Measurements from ENCODE around the gene AXL. TPM values are rescaled to one million over a fixed set of nuclear protein-coding genes. Genes with fewer than 3 reads are reported as not detected.

AXL gene
- total and polyA plus RNA-seq, 4 donors = 23.7 to 44.1 (median 25.6) TPM

DNA sequence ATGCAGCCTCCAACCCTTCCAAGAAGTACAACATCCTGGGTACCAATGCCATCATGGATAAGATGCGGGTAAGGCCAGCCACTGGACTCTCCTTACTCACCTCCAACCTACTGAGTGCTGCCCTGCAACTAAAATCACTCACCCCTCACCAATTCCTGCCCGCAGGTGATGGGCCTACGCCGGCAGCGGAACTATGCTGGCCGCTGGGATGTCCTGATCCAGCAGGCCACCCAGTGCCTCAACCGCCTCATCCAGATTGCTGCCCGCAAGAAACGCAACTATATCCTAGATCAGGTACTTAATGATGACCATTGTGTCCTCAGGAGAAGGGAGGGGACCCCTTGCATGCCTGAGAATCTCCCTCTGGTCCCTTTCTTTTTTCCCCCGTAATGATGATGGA is 75.4 kb downstream of the AXL start:
- Histone ChIP-seq H3K4me1 (ENCODE audit: control insufficient read depth, insufficient read depth, low read length) (peaks cover 9% of the 10 kb centered on the region), H3K27me3 (ENCODE audit: control insufficient read depth, insufficient read depth, low read length) (no peaks in the 10 kb centered on the region), H3K9me3 (ENCODE audit: control insufficient read depth, insufficient read depth, low read length) (no peaks in the 10 kb centered on the region), H3K36me3 (ENCODE audit: control insufficient read depth, insufficient read depth, low read length) (peaks cover 77% of the 10 kb centered on the region), H3K27ac (ENCODE audit: low read depth, low read length) (no peak overlapping the region), H3K4me3 (ENCODE audit: low read depth, low read length) (no peak overlapping the region)
- WGBS (ENCODE audit: insufficient coverage) = 94% methylated on average over 9 of the region's 10 CpGs
- DNase-seq (ENCODE audit: low read depth in 4 of 6, low spot score in 6 of 6) = no peak

DNA sequence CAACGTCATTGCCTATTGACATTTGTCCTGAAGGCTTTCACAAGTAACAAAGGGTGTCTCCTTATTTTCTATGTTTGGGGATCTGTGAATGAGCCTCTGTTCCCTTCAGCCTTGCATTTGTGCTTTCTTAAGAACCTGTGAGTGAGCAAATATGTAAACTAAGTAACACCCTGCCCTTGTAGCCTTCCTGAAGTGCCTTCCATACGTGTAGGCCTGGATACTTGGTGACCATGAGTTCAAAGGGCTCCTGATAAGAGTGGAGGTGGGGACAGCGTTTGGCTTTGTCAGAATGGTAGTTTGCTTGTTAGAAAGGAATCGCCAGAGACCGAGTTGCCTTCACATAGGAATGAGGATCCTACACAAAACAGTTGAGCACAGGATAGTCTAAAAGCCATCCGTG is 76.5 kb downstream of the AXL start:
- Histone ChIP-seq H3K36me3 (ENCODE audit: control insufficient read depth, insufficient read depth, low read length) (peaks cover 78% of the 10 kb centered on the region), H3K27ac (ENCODE audit: low read depth, low read length) (no peak overlapping the region)

DNA sequence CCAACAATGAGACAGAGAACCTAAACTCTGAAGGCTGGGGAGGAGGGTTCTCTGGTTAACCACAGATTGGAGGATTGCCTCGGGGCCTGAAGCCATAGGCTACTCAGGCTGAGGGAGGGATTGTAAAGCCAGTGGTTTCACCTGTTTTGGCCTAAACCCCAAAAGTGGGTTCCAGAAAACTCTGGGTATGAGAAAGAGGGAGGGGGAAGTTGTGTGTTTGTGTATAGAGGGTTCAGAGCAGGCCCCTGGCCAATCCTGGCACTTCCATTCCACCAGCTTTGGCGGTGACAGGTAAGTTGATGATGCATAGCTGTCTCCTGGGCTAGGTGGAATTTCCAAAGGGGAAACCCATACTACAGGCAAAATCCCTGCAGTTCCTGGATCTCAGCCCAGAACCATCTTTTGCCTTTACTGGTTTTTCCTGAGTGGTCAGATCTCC is 77.4 kb downstream of the AXL start:
- WGBS (ENCODE audit: insufficient coverage) = 95% methylated on average over 2 of the region's 2 CpGs
- Histone ChIP-seq H3K36me3 (ENCODE audit: control insufficient read depth, insufficient read depth, low read length) (peaks cover 83% of the 10 kb centered on the region), H3K27ac (ENCODE audit: low read depth, low read length) (no peak overlapping the region), H3K4me1 (ENCODE audit: control insufficient read depth, insufficient read depth, low read length) (peaks cover 12% of the 10 kb centered on the region), H3K4me3 (ENCODE audit: low read depth, low read length) (no peak overlapping the region), H3K27me3 (ENCODE audit: control insufficient read depth, insufficient read depth, low read length) (no peaks in the 10 kb centered on the region), H3K9me3 (ENCODE audit: control insufficient read depth, insufficient read depth, low read length) (no peaks in the 10 kb centered on the region)
- no peak for DNase-seq (ENCODE audit: low read depth in 4 of 6, low spot score in 6 of 6)

More for the DNA sequence above, 76.5 kb downstream of the AXL start:
- Histone ChIP-seq H3K4me1 (ENCODE audit: control insufficient read depth, insufficient read depth, low read length) (peaks cover 12% of the 10 kb centered on the region), H3K4me3 (ENCODE audit: low read depth, low read length) (no peak overlapping the region), H3K27me3 (ENCODE audit: control insufficient read depth, insufficient read depth, low read length) (no peaks in the 10 kb centered on the region), H3K9me3 (ENCODE audit: control insufficient read depth, insufficient read depth, low read length) (no peaks in the 10 kb centered on the region)
- WGBS (ENCODE audit: insufficient coverage) = 70% methylated on average over 6 of the region's 6 CpGs
- no peak for DNase-seq (ENCODE audit: low read depth in 4 of 6, low spot score in 6 of 6)

DNA sequence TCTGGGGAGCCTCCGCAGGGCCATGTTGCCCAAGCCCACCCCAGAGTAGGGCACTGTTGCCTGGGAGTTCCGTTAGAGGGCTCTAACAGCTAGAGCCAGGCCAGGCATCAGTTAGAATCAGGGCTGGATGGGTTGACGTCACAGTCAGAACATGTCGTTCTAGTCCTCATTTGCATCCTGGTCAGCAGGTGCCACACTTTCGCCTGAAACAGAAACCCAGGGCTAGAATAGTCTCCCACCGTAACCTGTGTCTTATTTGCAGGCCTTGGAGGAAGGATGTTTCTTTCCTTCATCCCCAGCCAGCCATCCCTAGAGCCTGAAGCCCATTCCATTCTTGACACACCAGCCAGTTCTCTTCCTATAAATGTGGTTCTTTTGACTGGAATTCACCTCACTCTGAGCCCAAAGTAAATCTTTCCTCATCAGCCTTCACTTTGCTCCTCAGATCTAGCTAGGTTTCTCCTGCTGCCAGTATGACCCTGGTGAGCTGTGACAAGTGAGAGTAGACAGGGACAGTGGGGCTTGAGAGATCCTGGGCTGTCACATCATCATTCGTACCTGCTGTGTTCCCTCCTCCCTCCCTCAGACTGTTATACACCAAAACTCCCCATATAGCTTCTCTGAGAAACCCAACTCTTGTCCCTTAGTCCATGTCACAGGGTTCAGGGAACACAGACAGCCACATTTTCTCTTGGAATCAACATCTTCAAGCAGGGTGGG is 78.8 kb downstream of the AXL start:
- WGBS (ENCODE audit: insufficient coverage) = 71% methylated on average over 6 of the region's 7 CpGs
- no peak for DNase-seq (ENCODE audit: low read depth in 4 of 6, low spot score in 6 of 6)
- Histone ChIP-seq H3K9me3 (ENCODE audit: control insufficient read depth, insufficient read depth, low read length) (no peaks in the 10 kb centered on the region), H3K27me3 (ENCODE audit: control insufficient read depth, insufficient read depth, low read length) (no peaks in the 10 kb centered on the region), H3K4me3 (ENCODE audit: low read depth, low read length) (no peak overlapping the region), H3K4me1 (ENCODE audit: control insufficient read depth, insufficient read depth, low read length) (peaks cover 12% of the 10 kb centered on the region), H3K27ac (ENCODE audit: low read depth, low read length) (peak overlapping the region; percentile 43), H3K36me3 (ENCODE audit: control insufficient read depth, insufficient read depth, low read length) (peaks cover 83% of the 10 kb centered on the region)

DNA sequence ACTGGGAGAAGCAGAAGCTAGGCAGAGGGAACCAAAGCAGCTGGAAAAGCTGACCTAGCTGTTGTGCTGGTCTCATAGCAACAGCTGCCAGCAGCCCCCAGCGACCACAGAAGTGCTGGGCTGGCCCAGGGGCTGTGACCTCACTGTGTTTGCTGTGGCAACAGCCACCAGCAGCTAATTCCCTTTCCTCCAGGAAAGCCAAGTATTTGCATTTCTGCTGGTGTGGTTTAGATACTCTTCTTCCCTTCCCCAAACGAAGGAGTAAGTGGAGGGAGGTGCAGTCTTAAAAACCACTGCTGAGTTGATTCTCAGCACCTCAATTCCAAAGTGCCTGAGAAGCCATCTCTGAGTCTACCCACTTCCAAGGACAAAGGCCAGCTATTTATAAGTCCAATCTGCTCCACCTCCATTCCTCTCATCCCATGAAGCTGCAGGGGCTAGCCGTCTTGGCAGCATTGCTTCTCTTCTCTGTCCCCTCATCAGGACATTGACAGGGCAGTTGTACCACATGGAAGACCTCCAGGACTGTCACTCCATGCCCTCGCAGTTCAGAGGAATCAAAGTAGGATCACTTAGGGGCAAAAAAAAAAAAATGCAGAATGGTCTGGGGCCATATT is 79.4 kb downstream of the AXL start:
- H3K27ac ChIP-seq (ENCODE audit: low read depth, low read length) = peak overlapping the region; percentile 43
- H3K9me3 ChIP-seq (ENCODE audit: control insufficient read depth, insufficient read depth, low read length) = no peaks in the 10 kb centered on the region
- peak in 2 of 6 donors; percentile 33 to 64 for DNase-seq (ENCODE audit: low read depth in 4 of 6, low spot score in 6 of 6)
- H3K4me3 ChIP-seq (ENCODE audit: low read depth, low read length) = no peak overlapping the region
- WGBS (ENCODE audit: insufficient coverage) = 35% methylated on average over 2 of the region's 4 CpGs
- H3K4me1 ChIP-seq (ENCODE audit: control insufficient read depth, insufficient read depth, low read length) = peaks cover 12% of the 10 kb centered on the region
- H3K36me3 ChIP-seq (ENCODE audit: control insufficient read depth, insufficient read depth, low read length) = peaks cover 86% of the 10 kb centered on the region
- no peaks in the 10 kb centered on the region for H3K27me3 ChIP-seq (ENCODE audit: control insufficient read depth, insufficient read depth, low read length)

DNA sequence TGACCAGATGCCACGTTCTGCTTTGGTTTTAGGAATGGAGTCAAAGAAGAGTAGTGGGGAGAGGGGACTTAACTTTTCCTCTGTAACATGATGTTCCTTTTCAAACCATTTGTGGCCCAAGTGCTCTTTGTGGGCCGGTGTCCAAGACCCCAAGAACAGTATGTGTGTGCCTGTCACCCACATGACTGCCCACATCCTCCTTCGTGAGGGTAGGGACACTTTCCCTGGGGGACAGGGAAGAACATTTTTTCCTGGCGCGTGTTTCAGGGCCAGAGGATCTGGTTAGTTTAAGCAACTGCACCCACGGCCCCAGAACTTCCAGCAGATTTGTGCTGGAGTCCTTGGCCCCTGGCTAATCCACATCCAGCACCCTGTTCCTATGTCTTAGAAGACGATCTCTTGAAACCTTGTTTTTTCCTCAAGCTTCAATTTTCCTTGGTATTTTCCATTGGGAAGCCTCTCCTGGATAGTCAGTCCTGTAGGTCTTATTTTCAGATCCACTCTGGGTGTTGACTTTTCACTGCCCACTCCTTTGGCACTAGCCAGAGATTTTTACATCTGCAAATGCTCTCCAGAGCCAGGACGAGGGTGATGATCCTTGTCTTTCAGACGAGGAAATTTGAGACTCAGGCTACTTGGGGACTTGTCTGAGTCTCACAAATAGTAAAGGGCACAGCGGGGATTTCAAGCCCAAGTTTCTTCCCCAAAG is 80.2 kb downstream of the AXL start:
- no peak for DNase-seq (ENCODE audit: low read depth in 4 of 6, low spot score in 6 of 6)
- Histone ChIP-seq H3K27ac (ENCODE audit: low read depth, low read length) (no peak overlapping the region), H3K4me3 (ENCODE audit: low read depth, low read length) (no peak overlapping the region), H3K27me3 (ENCODE audit: control insufficient read depth, insufficient read depth, low read length) (no peaks in the 10 kb centered on the region), H3K4me1 (ENCODE audit: control insufficient read depth, insufficient read depth, low read length) (peaks cover 12% of the 10 kb centered on the region), H3K36me3 (ENCODE audit: control insufficient read depth, insufficient read depth, low read length) (peaks cover 86% of the 10 kb centered on the region), H3K9me3 (ENCODE audit: control insufficient read depth, insufficient read depth, low read length) (no peaks in the 10 kb centered on the region)
- WGBS (ENCODE audit: insufficient coverage) = 87% methylated on average over 9 of the region's 10 CpGs

DNA sequence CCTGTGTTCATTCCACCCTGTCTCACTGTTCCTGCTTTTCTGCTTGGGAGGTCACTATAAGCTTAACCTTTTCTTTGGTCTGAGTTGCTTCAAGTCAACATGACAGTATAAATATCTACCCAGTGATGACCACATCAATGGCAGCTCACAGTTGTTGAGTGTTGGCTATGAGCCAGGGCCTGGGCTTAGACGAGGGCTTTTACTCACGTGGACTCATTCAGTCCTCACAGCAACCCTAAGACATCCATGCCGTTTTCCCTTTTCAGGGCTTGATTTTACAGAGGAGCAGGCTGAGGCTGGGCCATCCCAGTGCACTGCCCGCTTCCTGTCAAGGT is 80.7 kb downstream of the AXL start:
- 24% methylated on average over 4 of the region's 4 CpGs for WGBS (ENCODE audit: insufficient coverage)
- Histone ChIP-seq H3K27me3 (ENCODE audit: control insufficient read depth, insufficient read depth, low read length) (no peaks in the 10 kb centered on the region), H3K4me1 (ENCODE audit: control insufficient read depth, insufficient read depth, low read length) (peaks cover 12% of the 10 kb centered on the region), H3K36me3 (ENCODE audit: control insufficient read depth, insufficient read depth, low read length) (peaks cover 86% of the 10 kb centered on the region), H3K27ac (ENCODE audit: low read depth, low read length) (no peak overlapping the region), H3K4me3 (ENCODE audit: low read depth, low read length) (no peak overlapping the region), H3K9me3 (ENCODE audit: control insufficient read depth, insufficient read depth, low read length) (no peaks in the 10 kb centered on the region)
- DNase-seq (ENCODE audit: low read depth in 4 of 6, low spot score in 6 of 6) = peak in 2 of 6 donors; percentile 20 to 56

DNA sequence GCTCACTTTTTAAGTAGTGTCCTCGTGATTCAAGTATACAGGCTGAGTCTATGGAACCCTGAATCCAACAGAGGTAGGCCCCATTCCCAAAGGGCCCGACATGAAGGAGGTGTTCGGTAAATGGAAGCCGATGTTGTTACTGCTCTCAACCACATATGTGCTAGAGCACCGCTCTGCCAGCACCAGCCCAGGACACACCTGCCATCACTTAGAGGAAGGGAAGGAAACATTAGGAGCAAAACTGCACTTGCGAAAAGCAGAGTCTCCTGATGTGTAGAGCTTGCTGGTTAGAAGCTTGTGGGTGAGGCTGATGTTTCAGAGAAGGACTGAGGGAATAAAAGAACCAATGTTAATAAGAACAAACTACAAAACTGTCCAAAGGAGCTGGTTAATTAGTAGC is 81.5 kb downstream of the AXL start:
- WGBS (ENCODE audit: insufficient coverage) = 97% methylated on average over 4 of the region's 6 CpGs
- peaks cover 12% of the 10 kb centered on the region for H3K4me1 ChIP-seq (ENCODE audit: control insufficient read depth, insufficient read depth, low read length)
- no peak overlapping the region for H3K4me3 ChIP-seq (ENCODE audit: low read depth, low read length)
- peaks cover 89% of the 10 kb centered on the region for H3K36me3 ChIP-seq (ENCODE audit: control insufficient read depth, insufficient read depth, low read length)
- no peak overlapping the region for H3K27ac ChIP-seq (ENCODE audit: low read depth, low read length)
- H3K9me3 ChIP-seq (ENCODE audit: control insufficient read depth, insufficient read depth, low read length) = no peaks in the 10 kb centered on the region
- H3K27me3 ChIP-seq (ENCODE audit: control insufficient read depth, insufficient read depth, low read length) = no peaks in the 10 kb centered on the region
- DNase-seq (ENCODE audit: low read depth in 4 of 6, low spot score in 6 of 6) = no peak

DNA sequence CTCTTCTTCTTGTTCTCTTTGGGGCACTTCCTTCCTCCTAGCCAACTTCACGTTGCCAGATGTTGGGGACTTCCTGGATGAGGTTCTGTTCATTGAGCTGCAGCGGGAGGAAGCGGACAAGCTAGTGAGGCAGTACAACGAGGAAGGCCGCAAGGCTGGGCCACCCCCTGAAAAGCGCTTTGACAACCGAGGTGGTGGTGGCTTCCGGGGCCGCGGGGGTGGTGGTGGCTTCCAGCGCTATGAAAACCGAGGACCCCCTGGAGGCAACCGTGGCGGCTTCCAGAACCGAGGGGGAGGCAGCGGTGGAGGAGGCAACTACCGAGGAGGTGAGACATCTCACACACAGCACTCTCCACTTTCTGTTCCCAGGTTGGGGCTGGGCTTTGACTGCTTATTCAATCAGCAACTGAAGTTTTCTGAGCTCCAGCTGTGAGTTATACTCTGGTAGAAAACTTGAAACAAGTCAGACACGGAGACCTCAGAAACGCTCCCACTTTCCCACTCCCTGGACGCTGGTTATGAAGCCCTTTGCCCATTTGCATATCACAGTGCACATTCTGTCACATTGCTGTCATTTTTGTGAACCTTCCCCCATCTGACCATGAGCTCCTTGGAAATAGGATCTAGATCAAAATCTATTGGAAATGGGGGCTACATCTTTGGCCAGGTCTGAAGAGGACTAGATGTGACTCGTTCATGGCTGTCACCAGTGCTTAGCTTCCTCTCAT is 83.8 kb downstream of the AXL start:
- Histone ChIP-seq H3K27ac (ENCODE audit: low read depth, low read length) (no peak overlapping the region), H3K9me3 (ENCODE audit: control insufficient read depth, insufficient read depth, low read length) (no peaks in the 10 kb centered on the region), H3K36me3 (ENCODE audit: control insufficient read depth, insufficient read depth, low read length) (peaks cover 87% of the 10 kb centered on the region), H3K4me3 (ENCODE audit: low read depth, low read length) (no peak overlapping the region), H3K4me1 (ENCODE audit: control insufficient read depth, insufficient read depth, low read length) (peaks cover 9% of the 10 kb centered on the region), H3K27me3 (ENCODE audit: control insufficient read depth, insufficient read depth, low read length) (no peaks in the 10 kb centered on the region)
- WGBS (ENCODE audit: insufficient coverage) = 92% methylated on average over 19 of the region's 21 CpGs
- DNase-seq (ENCODE audit: low read depth in 4 of 6, low spot score in 6 of 6) = no peak
